Measurements from ENCODE around the gene BCL2L12.

- TF ChIP-seq CTCF (tag by site-specific recombination; IDR thresholded peaks at IDR 0.05) (no peak), ZNF561 (tag by site-specific recombination; IDR thresholded peaks at IDR 0.05; ENCODE audit: borderline replicate concordance) (no peak), ZNF37A (tag by site-specific recombination; IDR thresholded peaks at IDR 0.05) (no peak), RBAK (tag by site-specific recombination; IDR thresholded peaks at IDR 0.05) (no peak), ZNF324 (tag by site-specific recombination; IDR thresholded peaks at IDR 0.05) (no peak), ZIC2 (tag by site-specific recombination; IDR thresholded peaks at IDR 0.05) (no peak), ZNF776 (tag by site-specific recombination; IDR thresholded peaks at IDR 0.05; ENCODE audit: borderline replicate concordance) (no peak), KLF8 (tag by site-specific recombination; IDR thresholded peaks at IDR 0.05) (no peak)
These were observed 36.1 kb upstream of the BCL2L12 start for GRCh38 chr19:49629659-49630058.
